Smooth muscle cell (in vitro differentiated cells): ENCODE data around the gene ATP8B1. TPM values are rescaled to one million over a fixed set of nuclear protein-coding genes. Genes with fewer than 3 reads are reported as not detected.

Experiments used
- DNase-seq: peaks from one replicate; lab custom pipeline; 2025; ENCODE audit not compliant: unreplicated experiment; lab: John Stamatoyannopoulos, UW
- H2AFZ ChIP-seq: fragments of 200-600 bp; sonication (generic); 2 replicates; pipeline ENCODE4 v1.6.0; 2016; ENCODE audit warnings: antibody characterized with exemption, low read depth, mild to moderate bottlenecking
- H3F3A ChIP-seq: fragments of 200-600 bp; sonication (generic); 2 replicates; pipeline ENCODE4 v1.6.0; 2017; ENCODE audit warnings: antibody characterized with exemption, low read depth
- H3K27ac ChIP-seq: fragments of 200-600 bp; sonication (generic); 2 replicates; pipeline ENCODE4 v1.5.1; 2016; ENCODE audit warnings: low read depth, mild to moderate bottlenecking
- H3K27me3 ChIP-seq: fragments of 200-600 bp; sonication (generic); 2 replicates; pipeline ENCODE4 v1.6.1; 2016; ENCODE audit warnings: low read depth, mild to moderate bottlenecking
- H3K36me3 ChIP-seq: fragments of 200-600 bp; sonication (generic); 2 replicates; pipeline ENCODE4 v1.5.1; 2016; ENCODE audit warnings: low read depth
- H3K4me1 ChIP-seq: fragments of 200-600 bp; sonication (generic); 2 replicates; pipeline ENCODE4 v1.5.1; 2016; ENCODE audit warnings: low read depth
- H3K4me2 ChIP-seq: fragments of 200-600 bp; sonication (generic); 2 replicates; pipeline ENCODE4 v1.6.0; 2016; ENCODE audit warnings: mild to moderate bottlenecking
- H3K4me3 ChIP-seq: fragments of 200-600 bp; sonication (generic); 2 replicates; pipeline ENCODE4 v1.5.1; 2016; ENCODE audit warnings: mild to moderate bottlenecking
- H3K79me2 ChIP-seq: fragments of 200-600 bp; sonication (generic); 2 replicates; pipeline ENCODE4 v1.6.0; 2016; ENCODE audit warnings: low read depth, mild to moderate bottlenecking
- H3K9ac ChIP-seq: fragments of 200-600 bp; sonication (generic); 2 replicates; pipeline ENCODE4 v1.6.0; 2016; ENCODE audit warnings: low read depth
- H3K9me3 ChIP-seq: fragments of 200-600 bp; sonication (generic); replicated peaks from 2 replicates; pipeline ENCODE4 v1.5.1; 2016; ENCODE audit warnings: low read depth
- H4K20me1 ChIP-seq: fragments of 200-600 bp; sonication (generic); 2 replicates; pipeline ENCODE4 v1.6.0; 2016; ENCODE audit warnings: low read depth
- WGBS: methylation state at CpG from one replicate; pipeline ENCODE4 v1.1.7; 2016; ENCODE audit warnings: low lambda C conversion rate; 5-methylcytosine and 5-hydroxymethylcytosine counted together
- polyA plus RNA-seq: library from polyadenylated mRNA; unstranded; fragments of >200 nt; fragmentation: Nextera tagmentation; extraction: Ambion mirVana; gene quantifications from 2 replicates; pipeline ENCODE4 v1.2.1, GENCODE V29; 2016
- total RNA-seq: library from RNA; depleted of rRNA; stranded (reverse); fragments of >200 nt; gene quantifications from 2 replicates; pipeline ENCODE4 v1.2.3, GENCODE V29; 2014
- TF ChIP-seq, protein P1 (sequence below): fragments of 200-600 bp; sonication (generic); IDR thresholded peaks from 2 replicates; pipeline ENCODE4 v1.5.1; 2017; ENCODE audit warnings: borderline replicate concordance, mild to moderate bottlenecking, antibody characterized with exemption; ENCODE audit not compliant: insufficient read depth, poor library complexity, severe bottlenecking

ATP8B1 gene
- total and polyA plus RNA-seq, 2 experiments from 2014 or later, result 1.1 to 6.1 TPM

DNA sequence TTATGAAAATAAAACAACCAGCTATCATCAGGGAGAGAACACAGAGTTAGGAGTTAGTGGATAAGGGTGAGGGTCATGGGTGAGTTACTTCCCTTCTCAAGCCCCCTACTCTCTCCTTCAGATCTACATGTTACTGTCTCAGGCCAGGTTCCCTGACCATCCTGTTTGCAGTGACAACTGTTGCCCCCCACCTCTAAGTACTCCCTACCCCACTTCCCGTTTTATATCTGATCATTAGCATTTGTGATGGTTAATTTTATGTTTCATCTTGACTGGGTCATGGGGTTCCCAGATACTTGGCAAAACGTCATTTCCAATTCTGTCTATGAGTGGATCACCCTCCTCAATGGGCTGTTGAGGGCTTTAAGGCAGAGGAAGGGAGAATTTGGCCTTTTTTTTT is 32.8 kb upstream of the ATP8B1 start:
- no peaks in the 10 kb centered on the region for H3K79me2 ChIP-seq
- H3K36me3 ChIP-seq, result no peaks in the 10 kb centered on the region
- H3K4me2 ChIP-seq, result no peak overlapping the region
- H3K9me3 ChIP-seq, result no peaks in the 10 kb centered on the region
- DNase-seq, result no peak
- no peaks in the 10 kb centered on the region for H3K27me3 ChIP-seq
- 91% methylated on average over 2 of the region's 2 CpGs for WGBS
- TF ChIP-seq, protein P1, sequence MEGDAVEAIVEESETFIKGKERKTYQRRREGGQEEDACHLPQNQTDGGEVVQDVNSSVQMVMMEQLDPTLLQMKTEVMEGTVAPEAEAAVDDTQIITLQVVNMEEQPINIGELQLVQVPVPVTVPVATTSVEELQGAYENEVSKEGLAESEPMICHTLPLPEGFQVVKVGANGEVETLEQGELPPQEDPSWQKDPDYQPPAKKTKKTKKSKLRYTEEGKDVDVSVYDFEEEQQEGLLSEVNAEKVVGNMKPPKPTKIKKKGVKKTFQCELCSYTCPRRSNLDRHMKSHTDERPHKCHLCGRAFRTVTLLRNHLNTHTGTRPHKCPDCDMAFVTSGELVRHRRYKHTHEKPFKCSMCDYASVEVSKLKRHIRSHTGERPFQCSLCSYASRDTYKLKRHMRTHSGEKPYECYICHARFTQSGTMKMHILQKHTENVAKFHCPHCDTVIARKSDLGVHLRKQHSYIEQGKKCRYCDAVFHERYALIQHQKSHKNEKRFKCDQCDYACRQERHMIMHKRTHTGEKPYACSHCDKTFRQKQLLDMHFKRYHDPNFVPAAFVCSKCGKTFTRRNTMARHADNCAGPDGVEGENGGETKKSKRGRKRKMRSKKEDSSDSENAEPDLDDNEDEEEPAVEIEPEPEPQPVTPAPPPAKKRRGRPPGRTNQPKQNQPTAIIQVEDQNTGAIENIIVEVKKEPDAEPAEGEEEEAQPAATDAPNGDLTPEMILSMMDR, result no peak
- H4K20me1 ChIP-seq, result no peaks in the 10 kb centered on the region
- no peaks in the 10 kb centered on the region for H3F3A ChIP-seq
- H3K4me3 ChIP-seq, result no peak overlapping the region
- no peak overlapping the region for H3K9ac ChIP-seq
- no peaks in the 10 kb centered on the region for H3K4me1 ChIP-seq
- H3K27ac ChIP-seq, result no peak overlapping the region
- H2AFZ ChIP-seq, result no peak overlapping the region

DNA sequence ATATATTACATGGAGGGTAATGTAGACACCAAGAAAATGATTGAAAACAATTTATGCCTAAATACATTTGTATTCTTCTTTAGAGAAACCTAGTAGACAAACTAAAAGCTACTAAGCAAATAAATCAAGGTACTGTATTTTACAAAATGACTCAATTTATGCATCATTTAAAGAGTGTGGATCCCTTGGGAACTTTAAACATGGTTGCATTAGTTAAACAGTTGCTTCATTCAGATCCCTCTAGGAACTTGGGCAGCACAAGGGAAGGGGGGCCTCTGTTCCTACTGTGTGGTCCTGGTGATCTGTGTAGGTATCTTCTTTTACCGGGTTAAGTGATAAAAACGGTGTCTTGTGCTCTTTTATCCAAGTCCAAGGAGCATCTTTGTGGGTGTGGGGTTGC is 31.5 kb upstream of the ATP8B1 start:
- H3F3A ChIP-seq, result no peaks in the 10 kb centered on the region
- no peak overlapping the region for H3K9ac ChIP-seq
- no peaks in the 10 kb centered on the region for H3K9me3 ChIP-seq
- H3K79me2 ChIP-seq, result no peaks in the 10 kb centered on the region
- no peaks in the 10 kb centered on the region for H3K27me3 ChIP-seq
- no peak overlapping the region for H3K4me2 ChIP-seq
- TF ChIP-seq, protein P1, result no peak
- H3K36me3 ChIP-seq, result no peaks in the 10 kb centered on the region
- no peak for DNase-seq
- H3K4me1 ChIP-seq, result no peaks in the 10 kb centered on the region
- H2AFZ ChIP-seq, result no peak overlapping the region
- H4K20me1 ChIP-seq, result no peaks in the 10 kb centered on the region
- no peak overlapping the region for H3K4me3 ChIP-seq
- WGBS, result 100% methylated on average over 2 of the region's 2 CpGs
- H3K27ac ChIP-seq, result no peak overlapping the region

DNA sequence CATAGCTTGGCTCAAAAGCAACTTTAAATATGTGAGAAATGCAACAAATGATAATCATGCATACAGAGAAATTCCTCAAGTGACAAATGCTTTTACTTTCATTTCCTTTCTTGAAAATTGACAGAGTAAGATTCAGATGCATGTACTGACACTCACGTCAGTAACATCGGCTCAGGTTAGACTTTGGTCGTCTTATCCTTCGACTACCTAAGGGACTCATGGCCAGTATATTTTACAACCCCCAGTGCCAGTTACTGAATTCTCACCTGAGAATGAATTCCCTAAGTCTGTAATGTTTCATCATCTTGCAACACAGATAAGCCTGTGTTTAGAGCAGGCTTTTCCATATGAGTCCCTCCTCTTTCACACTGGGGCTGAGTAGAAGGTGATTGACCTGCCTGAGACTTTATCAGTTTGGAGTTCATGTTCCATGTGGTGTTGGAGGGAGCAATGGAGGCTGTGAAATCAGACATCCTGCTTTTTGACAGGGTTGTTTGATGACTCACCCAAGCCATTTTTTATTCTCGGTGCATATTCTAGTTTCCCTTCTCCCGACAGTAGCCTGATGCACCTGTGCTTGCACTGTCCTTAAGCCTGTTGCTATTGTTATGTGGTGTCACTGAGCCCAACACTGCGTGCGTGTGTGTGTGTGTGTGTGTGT is 30.5 kb upstream of the ATP8B1 start:
- WGBS, result 89% methylated on average over 8 of the region's 8 CpGs
- Histone ChIP-seq H3K27ac (no peak overlapping the region), H3K9ac (no peak overlapping the region), H4K20me1 (no peaks in the 10 kb centered on the region), H3K79me2 (no peaks in the 10 kb centered on the region), H3K4me3 (no peak overlapping the region), H2AFZ (no peak overlapping the region), H3K4me2 (no peak overlapping the region), H3K9me3 (no peaks in the 10 kb centered on the region), H3F3A (no peaks in the 10 kb centered on the region), H3K27me3 (no peaks in the 10 kb centered on the region), H3K36me3 (no peaks in the 10 kb centered on the region), H3K4me1 (no peaks in the 10 kb centered on the region)
- TF ChIP-seq, protein P1, result no peak
- DNase-seq, result no peak

- no peak overlapping the region for H3K4me2 ChIP-seq
- H3K9ac ChIP-seq, result no peak overlapping the region
- H3K27me3 ChIP-seq, result no peaks in the 10 kb centered on the region
- no peaks in the 10 kb centered on the region for H4K20me1 ChIP-seq
- no peak overlapping the region for H3K4me3 ChIP-seq
- no peak overlapping the region for H2AFZ ChIP-seq
- no peak overlapping the region for H3K27ac ChIP-seq
- no peaks in the 10 kb centered on the region for H3K9me3 ChIP-seq
- WGBS, result 95% methylated on average over 2 of the region's 2 CpGs
- DNase-seq, result no peak
- TF ChIP-seq, protein P1, result no peak
- H3K36me3 ChIP-seq, result no peaks in the 10 kb centered on the region
- no peaks in the 10 kb centered on the region for H3F3A ChIP-seq
- H3K4me1 ChIP-seq, result no peaks in the 10 kb centered on the region
- no peaks in the 10 kb centered on the region for H3K79me2 ChIP-seq
Measured at GRCh38 chr18:57832730-57833129, 29.6 kb upstream of the ATP8B1 start.
